Cardiac muscle cell (in vitro differentiated cells and primary cell): Measurements from ENCODE around the gene DGKZ. TPM values are rescaled to one million over a fixed set of nuclear protein-coding genes. Genes with fewer than 3 reads are reported as not detected.
A peak's percentile ranks its signal among the peaks of the same experiment; 100 is the strongest.

Experiments used
- DNase-seq, 2 donors: peaks; one replicate each; pipeline versions ENCODE4 v3.0.0 to v3.0.0-alpha.2; 2010 to 2017; ENCODE audit warnings: low read depth in 1 of 2, low spot score in 1 of 2
- H3K27ac ChIP-seq: fragments of 200-600 bp; sonication (generic); 2 replicates; pipeline ENCODE4 v1.5.1; 2016
- H3K27me3 ChIP-seq: fragments of 200-600 bp; sonication (generic); 2 replicates; pipeline ENCODE4 v1.6.0; 2016; ENCODE audit warnings: control low read depth
- H3K36me3 ChIP-seq: fragments of 200-600 bp; sonication (generic); 2 replicates; pipeline ENCODE4 v1.5.1; 2016; ENCODE audit warnings: control low read depth
- H3K4me1 ChIP-seq: fragments of 200-600 bp; sonication (generic); 2 replicates; pipeline ENCODE4 v1.8.1; 2017; ENCODE audit warnings: low read depth, mild to moderate bottlenecking, mixed run types
- H3K4me3 ChIP-seq: fragments of 200-600 bp; sonication (generic); 2 replicates; pipeline ENCODE4 v1.5.1; 2016; ENCODE audit warnings: mild to moderate bottlenecking
- H3K9me3 ChIP-seq: fragments of 200-600 bp; sonication (generic); 2 replicates; pipeline ENCODE4 v1.5.1; 2017; ENCODE audit warnings: low read depth, mild to moderate bottlenecking, control low read depth
- polyA plus RNA-seq: library from polyadenylated mRNA; unstranded; fragments of >200 nt; fragmentation: Nextera tagmentation; extraction: Ambion mirVana; gene quantifications from 2 replicates; pipeline ENCODE4 v1.2.1, GENCODE V29; 2016
- total RNA-seq: library from RNA; depleted of rRNA; stranded (reverse); fragments of >200 nt; gene quantifications from 2 replicates; pipeline ENCODE4 v1.2.3, GENCODE V29; 2016
- TF ChIP-seq, protein P1 (sequence below): IDR thresholded peaks from 2 replicates; pipeline ENCODE4 v1.5.1; 2012; ENCODE audit warnings: low read depth, mild to moderate bottlenecking, low read length

The DGKZ gene
- total and polyA plus RNA-seq, 2 experiments from 2014 or later, result 48.3 to 81.8 TPM

DNA sequence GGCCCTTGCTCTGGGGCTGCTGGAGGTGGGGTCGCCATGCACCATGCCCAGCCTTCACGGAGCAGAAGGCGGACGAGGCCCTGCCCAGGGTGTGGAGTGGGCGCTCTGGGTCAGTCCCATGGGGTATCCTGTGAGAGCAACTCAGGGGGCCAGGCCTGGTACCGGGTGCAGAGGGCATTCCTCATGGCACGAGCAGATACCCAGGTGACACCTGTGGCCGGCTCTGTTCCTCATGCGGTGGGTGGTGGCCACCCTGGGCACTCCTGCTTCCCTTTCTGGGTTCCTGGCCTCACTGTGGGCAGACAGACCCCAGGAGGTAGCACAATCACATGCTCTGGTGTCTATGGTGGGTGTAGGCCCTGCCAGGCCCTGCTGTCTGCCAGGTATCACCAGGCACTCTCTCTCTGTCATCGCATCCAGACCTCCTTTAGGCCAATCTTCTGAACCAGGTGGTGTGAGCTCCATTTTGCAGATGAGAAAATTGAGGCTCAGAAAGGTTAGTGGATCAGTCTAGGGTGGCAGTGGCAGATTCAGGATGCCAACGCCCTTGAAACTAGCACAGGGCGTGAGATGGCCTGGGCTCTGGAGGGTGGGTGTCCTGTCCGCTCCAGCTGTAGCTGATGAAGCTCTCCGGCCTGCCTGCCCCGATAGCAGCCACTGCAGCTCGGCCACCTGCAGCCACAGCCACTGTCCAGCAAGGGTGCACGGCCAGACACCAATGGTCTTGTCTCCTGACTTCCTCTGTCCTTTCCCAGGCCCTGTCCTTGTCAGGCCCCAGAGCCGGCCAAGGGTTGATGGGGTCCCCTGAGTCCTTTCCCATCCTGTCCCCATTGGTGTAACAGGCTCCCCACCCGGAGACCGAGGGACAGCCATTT, 15.1 kb downstream of the DGKZ start:
- Histone ChIP-seq H3K27ac (peak overlapping the region; percentile 82), H3K4me3 (no peak overlapping the region), H3K4me1 (peaks cover 35% of the 10 kb centered on the region), H3K27me3 (no peaks in the 10 kb centered on the region), H3K9me3 (no peaks in the 10 kb centered on the region), H3K36me3 (no peaks in the 10 kb centered on the region)
- TF ChIP-seq, protein P1, sequence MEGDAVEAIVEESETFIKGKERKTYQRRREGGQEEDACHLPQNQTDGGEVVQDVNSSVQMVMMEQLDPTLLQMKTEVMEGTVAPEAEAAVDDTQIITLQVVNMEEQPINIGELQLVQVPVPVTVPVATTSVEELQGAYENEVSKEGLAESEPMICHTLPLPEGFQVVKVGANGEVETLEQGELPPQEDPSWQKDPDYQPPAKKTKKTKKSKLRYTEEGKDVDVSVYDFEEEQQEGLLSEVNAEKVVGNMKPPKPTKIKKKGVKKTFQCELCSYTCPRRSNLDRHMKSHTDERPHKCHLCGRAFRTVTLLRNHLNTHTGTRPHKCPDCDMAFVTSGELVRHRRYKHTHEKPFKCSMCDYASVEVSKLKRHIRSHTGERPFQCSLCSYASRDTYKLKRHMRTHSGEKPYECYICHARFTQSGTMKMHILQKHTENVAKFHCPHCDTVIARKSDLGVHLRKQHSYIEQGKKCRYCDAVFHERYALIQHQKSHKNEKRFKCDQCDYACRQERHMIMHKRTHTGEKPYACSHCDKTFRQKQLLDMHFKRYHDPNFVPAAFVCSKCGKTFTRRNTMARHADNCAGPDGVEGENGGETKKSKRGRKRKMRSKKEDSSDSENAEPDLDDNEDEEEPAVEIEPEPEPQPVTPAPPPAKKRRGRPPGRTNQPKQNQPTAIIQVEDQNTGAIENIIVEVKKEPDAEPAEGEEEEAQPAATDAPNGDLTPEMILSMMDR, result no peak
- DNase-seq, result no peak

DNA sequence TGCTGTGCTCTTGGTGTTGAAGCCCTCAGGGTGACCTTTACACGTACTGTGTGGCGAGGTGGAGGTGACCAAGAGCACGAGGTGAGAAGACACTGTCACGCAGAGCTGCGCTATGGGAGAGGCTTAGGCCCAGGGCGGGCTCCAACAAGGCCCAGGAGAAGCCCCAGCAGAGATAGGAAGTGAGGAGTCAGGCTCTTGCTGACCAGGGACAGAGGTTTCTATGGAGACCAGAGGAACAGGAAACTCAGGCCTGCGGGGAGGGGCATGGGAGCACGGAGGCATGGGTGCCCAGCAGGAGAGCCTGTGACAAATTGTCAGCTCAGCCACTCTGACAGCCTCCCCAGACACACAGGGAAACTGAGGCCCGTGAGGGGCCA, 15.8 kb downstream of the DGKZ start:
- peak in 1 of 2 donors; percentile 78 for DNase-seq
- Histone ChIP-seq H3K27me3 (no peaks in the 10 kb centered on the region), H3K4me1 (peaks cover 36% of the 10 kb centered on the region), H3K4me3 (no peak overlapping the region), H3K36me3 (no peaks in the 10 kb centered on the region), H3K9me3 (no peaks in the 10 kb centered on the region), H3K27ac (peak overlapping the region; percentile 6)
- TF ChIP-seq, protein P1, result no peak

DNA sequence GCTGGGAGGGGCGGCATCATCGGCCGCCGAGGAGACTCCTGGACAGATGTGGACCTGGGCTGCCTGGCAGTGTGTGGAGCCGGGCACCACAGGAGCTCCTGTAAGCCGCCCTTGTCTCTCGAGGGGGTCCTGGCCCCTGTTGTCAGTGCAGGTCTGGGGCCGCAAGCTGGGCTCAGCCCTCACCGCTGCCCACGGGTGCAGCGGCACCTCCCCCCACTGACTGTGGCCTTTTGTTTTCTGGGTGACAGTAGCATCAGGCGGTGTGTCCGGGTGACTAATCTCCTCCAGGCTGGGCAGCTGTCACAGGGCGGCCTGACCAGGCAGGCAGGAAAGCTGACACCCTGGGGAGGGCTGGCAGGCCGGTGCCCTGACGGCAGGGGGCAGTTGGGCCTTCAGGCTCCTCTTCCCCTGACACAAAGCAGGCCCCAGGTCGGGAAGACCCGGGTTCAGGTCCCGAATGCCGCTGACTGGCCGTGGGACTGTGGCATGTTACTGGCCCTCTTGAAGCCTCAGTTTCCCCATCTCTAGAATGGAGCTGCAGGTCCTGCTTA, 16.3 kb downstream of the DGKZ start:
- Histone ChIP-seq H3K27ac (peak overlapping the region; percentile 6), H3K36me3 (no peaks in the 10 kb centered on the region), H3K27me3 (no peaks in the 10 kb centered on the region), H3K9me3 (no peaks in the 10 kb centered on the region), H3K4me1 (peaks cover 36% of the 10 kb centered on the region), H3K4me3 (no peak overlapping the region)
- TF ChIP-seq, protein P1, result no peak
- no peak for DNase-seq

DNA sequence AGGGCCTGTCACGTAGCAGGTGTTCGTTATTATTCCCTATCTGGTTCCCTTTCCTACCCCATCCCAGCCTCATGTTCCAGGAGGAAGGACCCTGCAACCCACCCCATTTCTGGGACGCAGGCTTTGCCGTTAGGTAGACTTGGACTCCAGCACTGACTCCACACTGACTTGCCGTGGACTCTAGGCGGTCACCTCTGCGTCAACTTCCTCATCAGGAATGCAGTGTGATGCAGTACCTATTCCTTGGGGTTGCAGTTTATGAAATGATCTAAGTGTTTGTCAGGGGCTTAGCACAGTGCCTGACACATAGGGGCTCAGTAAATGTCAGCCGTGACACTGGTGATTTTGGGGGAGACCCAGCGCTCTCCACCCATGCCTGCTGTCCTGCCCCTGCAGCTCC, 16.8 kb downstream of the DGKZ start:
- Histone ChIP-seq H3K9me3 (no peaks in the 10 kb centered on the region), H3K36me3 (no peaks in the 10 kb centered on the region), H3K4me1 (peaks cover 36% of the 10 kb centered on the region), H3K27me3 (no peaks in the 10 kb centered on the region), H3K27ac (no peak overlapping the region), H3K4me3 (no peak overlapping the region)
- no peak for DNase-seq
- TF ChIP-seq, protein P1, result no peak

DNA sequence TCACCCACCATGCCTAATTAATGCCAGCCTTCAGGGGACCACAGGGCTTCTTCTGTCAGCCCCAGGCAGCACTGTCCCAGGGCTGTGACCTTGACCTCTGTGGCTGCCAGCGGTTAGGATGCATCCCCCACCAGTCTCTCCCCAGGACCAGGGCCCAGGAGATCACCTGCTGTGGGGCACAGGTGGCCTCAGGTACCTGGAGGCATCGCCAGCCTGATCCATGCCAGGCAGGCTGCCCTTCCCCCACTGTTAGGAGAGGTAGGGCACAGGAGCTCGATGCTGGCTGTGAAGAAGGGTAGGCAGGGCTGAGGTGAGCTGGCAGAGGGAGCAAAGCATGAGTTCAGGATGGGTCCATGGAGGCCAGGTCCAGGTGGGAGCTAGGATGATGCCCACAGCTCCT, 17.5 kb downstream of the DGKZ start:
- TF ChIP-seq, protein P1, result no peak

More for the DNA sequence above, 17.5 kb downstream of the DGKZ start:
- Histone ChIP-seq H3K27me3 (no peaks in the 10 kb centered on the region), H3K27ac (no peak overlapping the region), H3K36me3 (no peaks in the 10 kb centered on the region), H3K9me3 (no peaks in the 10 kb centered on the region), H3K4me3 (no peak overlapping the region), H3K4me1 (peaks cover 36% of the 10 kb centered on the region)
- DNase-seq, result no peak
